DMS53 (cell line): ENCODE results near the gene TMEM52B.
"Not testable (repeated sequence)": the region's sequence is repeated elsewhere in the genome, so short reads cannot be mapped to it uniquely, and the experiment has no call there.

Experiments used
- DNase-seq: peaks from one replicate; lab custom pipeline; 2025; lab: John Stamatoyannopoulos, UW

Gene TMEM52B

DNA sequence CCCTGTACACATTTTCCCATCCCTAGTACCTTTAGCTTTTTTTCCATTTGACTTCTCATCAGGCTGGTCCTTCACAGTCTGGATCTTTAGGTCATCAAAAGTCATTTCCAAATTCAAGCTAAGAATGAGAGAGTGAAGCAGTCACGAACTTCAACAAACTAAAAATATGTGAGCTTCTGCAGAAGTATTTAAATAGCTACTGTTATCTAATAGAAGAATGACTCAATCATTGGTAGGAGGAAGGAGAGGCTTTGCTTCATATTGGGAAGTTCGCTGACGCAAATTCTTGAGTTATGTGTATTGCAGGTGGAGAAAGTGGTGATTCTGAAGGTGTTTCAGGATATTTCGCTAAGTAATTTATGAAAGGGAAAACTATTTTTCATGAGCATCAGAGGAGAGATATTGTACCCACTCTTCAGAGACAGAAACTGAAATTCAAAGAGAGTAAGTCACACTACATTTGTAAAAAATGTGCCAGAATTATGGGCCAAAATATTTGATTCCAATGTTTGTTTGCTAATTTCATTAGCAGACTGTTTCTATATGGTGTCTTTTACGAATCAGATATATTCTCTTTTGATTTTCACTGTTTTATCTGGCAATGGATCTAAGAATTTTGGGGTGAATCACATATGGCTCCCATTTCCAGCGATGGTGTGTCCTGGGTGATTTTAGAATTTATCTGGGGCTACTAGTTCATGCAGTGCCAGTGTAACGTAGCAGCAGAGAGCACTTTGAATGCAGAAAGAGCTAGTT is 6.7 kb upstream of the TMEM52B start, which contains the start of gene OLR1:
Gene OLR1, minus strand, starts transcription at position 160 of the 756 bp plus-strand sequence. Its CDS starts 55 bp downstream, at position 105.
- DNase-seq = no peak

DNA sequence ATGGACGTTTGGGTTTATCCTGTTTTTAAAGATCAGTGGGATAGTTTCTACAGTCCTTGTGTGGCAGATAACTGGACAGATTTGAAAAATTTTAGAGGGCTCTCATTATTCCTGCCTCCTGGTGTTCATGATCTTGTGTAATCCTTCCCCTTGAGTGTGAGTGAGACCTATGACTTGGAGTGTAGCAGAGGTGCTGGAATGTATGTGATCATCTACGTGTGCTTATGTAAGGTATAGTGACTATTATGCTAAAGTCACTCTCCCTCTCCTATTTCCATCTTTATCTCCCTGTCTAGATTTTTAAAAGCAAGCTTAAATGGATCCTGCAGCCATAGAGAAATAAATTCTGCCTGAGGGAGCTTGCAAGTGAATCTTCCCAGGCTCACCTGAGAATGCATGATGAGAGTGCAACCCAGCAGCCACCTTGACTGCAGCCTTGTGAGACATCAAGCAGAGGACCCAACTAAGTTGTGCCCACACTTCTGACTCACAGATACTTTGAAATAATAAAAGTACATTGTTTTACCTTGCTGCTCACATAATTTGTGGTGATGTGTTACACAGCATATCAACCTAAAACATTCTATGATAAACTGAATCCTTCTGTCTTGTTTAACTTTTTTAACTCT is 3.7 kb upstream of the TMEM52B start:
- no peak for DNase-seq

DNA sequence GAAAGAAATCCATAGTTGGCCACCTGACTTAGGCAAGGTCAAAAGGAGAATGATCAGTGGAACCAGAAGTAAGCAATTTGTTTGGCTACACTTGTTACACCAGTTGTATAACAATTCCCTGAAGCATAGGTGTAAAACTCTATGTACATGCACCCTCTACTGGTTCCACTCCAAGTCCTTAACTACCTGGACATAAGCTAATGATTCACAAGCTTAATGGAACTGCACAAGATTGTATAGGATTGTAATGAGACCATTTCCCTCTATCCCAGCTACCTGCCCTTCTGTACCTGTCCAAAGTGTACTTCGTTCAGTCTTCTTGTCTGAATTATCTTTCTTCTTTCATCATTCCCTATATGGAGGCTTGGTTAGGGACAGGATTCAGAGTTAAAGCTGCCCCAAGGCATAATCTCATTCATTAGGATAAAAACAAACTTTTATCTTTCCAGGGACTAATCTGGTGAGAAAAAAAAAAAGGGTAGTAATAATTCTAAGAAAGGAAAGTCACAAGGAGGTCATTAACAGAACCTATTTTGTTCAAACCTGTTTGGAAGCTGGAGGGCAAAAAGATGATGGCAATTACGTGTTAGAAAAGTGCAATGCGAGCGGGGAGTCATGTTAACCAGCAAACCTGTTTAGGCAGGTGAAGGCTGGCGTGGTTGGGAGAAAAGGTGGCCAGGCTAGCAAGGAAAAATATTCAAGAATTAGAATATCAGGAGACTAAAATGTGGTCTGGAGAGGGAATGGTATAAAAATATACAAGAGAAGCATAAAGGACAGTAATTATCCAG is 2.8 kb upstream of the TMEM52B start:
- peak; percentile 58 for DNase-seq

DNA sequence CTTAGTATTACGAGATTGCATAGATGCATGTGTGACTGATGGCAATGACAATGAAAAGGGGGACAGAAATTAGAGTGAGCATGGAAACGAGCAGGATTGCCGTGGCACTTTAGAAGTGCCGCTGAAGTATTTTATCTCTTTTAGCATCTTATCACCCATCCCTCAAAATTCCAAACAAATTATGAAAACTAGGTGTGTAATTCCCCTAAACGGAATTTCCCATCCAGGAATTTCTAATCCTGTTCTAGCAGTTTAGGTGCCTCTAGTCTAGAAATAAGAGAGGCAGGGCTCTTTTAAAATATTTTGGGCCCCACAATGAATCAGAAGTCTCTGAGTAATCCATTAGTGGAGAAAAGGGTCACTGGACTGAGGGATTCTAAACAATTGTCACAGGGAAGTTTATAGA is 947 bp downstream of the TMEM52B start:
- DNase-seq = no peak

DNA sequence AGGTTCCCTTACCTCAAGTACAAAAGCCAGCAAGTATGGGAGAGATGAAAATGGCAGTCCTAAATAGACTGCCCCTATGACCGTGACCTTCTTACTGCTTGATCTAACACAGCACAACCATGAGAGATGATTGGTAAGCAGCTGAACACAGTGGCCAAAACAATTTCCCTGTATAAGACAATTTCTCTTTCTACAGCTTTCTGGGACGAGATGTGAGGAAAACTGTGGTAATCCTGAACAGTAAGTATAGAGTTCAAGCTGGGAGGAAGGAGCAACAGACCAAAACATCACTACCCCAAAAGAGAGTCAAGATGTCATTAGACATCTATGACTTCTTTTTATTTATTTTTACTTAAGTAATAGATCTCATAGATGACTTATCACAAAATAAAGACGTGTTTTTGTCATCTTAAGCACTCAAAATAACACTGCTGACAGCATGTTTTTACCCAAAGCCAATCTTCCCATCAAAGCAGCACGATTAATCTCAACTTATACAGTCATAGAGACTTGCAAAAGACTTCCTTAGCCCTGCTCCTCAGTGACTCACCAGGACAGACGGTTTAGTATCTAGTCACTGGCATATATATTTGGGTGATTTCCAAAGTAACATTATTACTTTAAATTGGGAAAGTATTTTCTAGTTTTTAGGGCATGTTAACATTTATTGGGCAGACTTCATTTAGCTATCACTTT is 3.7 kb downstream of the TMEM52B start:
- no peak for DNase-seq

DNA sequence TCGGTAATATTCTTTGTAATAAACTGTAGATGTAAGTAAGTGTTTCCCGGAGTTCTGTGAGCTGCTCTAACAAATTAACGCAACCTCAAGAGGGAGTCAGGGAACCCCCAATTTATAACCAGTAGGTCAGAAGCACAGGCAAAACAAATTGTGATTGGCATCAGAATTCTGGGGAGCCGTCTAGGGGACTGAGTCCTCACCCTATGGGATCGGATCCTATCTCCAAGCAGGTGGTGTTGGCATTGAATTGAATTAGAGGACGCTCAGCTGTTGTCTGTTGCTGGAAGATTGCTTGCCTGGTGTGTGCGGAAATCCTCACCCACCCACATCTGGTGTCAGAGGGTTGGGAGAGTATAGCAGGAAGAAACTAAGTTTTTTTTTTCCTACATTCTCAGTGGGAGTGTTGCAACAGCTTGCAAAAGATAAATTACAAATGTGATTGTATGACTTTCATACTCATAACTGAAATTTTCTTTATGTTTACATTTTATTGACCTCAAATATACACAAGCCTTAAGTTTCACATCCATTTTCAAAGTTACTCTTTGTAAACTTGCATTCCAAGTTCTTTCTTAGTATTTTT is 5.5 kb downstream of the TMEM52B start:
- DNase-seq = no peak

DNA sequence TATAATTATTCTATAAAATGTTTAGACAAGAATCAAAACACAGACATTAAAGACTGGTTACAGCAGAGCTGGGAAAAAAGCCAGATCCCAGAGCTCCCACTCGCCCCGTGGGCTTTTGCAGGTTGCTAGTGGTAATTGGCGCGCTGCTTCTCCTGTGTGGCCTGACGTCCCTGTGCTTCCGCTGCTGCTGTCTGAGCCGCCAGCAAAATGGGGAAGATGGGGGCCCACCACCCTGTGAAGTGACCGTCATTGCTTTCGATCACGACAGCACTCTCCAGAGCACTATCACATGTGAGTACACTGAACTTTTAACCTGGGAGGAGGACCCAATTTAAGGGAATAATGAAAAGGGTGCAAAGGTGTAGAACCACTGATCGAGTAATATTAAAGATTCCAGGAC is 7.5 kb downstream of the TMEM52B start:
- no peak for DNase-seq

DNA sequence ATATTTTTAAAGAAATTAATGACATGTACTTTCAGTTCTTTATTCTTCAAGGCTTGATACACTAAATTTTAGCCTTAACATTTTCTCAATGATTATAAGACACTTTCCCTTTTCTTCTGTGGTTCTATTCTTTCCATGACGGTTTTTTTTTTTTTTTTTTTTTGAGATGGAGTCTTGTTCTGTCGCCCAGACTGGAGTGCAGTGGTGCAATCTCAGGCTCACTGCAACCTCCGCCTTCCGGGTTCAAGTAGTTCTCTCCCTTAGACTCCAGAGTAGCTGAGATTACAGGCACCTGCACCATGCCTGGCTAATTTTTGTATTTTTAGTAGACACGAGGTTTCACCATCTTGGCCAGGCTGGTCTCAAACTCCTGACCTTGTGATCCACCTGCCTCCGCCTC is 8.1 kb downstream of the TMEM52B start:
- not testable (repeated sequence) for DNase-seq

DNA sequence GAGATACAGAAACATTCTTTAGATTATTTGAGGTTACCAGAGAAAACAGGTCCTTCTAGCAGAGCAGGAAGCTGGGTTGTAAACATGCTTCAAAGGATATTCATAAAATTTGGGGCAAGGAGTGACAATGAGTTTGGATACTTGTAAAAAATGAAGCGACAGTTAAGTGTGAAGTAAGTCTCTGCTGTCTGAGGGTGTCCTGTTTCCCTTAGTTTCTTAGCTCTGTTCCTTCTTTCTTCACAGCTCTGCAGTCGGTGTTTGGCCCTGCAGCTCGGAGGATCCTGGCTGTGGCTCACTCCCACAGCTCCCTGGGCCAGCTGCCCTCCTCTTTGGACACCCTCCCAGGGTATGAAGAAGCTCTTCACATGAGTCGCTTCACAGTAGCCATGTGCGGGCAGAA is 10.8 kb downstream of the TMEM52B start:
- DNase-seq = no peak

DNA sequence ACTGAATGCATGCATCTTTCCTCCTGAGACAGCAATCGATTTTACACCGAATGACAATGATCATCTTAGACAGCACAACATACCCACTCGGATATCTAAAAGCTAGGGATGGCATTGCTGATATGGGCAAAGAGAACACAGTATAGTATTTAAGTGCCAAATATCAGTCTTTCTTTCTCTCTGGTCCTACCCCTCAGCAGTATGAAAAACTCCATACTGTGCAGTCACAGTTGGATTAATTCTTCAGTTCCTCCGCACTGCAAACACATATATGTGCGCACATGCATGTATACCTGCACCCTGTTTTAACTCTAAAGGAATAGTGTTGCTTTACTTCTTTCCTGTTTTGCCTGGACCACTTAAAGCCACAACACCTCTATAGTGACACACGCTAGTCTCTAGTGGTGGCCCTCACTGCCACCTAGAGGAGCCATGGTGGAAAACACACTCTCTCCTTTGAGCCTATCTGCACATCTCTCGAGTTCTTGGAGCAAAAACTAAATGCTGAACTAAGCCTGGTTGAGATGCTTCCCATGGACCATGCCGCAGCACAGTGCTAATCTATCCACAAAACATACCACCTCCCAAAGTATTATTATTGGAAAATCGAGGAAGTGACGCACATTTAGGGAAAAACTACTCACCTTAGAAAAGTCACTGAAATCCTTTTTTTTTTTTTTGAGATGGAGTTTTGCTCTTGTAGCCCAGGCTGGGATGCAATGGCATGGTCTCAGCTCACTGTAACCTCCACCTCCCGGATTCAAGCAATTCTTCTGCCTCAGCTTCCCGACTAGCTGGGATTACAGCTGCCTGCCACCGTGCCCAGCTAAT is 11.9 kb downstream of the TMEM52B start:
- peak; percentile 93 for DNase-seq

DNA sequence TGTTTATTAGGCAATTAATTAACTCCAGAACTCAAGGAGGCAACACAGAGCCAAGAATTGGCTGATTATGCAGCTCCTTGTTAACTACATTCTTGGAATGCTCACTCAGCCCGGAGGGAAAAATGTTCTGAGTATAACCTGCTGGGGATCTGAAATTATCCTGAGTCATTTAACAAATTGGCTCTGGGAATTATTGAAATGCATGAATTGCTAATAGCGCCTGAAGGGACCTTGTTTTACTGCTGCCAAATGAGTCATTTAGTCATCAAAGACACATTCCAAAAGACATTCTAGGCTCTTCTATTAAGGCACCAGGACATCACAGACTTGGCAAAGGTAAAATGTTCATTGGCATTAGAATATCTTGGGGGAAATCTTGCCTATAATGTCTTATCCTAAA is 13.0 kb downstream of the TMEM52B start:
- DNase-seq = no peak

DNA sequence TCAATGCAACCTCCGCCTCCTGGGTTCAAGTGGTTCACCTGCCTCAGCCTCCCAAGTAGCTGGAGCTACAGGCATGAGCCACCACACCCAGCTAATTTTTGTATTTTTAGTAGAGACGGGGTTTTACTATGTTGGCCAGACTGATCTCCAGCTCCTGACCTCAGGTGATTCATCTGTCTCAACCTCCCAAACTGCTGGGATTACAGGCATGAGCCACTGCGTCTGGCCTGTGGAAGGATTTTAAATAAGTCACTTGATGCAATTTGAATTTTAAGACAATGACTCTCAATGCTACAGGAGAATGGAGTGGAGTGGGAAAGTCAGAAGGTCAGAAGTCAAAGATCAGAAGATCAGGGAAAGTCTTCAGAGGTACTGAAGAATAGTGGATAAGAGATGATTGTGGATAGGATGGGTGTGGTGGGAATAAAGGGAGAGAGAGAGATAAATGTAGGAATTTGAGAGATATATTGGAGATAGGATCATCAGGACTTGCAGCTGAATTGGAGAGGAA is 15.4 kb downstream of the TMEM52B start:
- no peak for DNase-seq

DNA sequence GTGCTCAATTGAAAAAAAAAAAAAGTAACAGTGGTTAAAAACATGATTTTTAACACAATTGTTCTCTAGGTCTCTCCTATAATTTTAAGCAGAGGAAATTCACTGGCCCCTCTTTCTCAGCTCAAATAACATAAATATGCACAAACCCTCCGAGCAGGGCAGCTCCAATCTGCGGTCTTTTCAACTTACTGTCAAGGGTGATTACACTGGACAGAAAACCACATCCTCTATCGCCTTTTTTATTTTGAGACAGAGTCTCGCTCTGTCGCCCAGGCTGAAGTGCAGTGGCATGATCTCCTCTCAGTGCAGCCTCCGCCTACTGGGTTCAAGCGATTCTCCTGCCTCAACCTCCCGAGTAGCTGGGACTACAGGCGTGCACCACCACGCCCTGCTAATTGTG is 17.4 kb downstream of the TMEM52B start:
- DNase-seq = no peak

DNA sequence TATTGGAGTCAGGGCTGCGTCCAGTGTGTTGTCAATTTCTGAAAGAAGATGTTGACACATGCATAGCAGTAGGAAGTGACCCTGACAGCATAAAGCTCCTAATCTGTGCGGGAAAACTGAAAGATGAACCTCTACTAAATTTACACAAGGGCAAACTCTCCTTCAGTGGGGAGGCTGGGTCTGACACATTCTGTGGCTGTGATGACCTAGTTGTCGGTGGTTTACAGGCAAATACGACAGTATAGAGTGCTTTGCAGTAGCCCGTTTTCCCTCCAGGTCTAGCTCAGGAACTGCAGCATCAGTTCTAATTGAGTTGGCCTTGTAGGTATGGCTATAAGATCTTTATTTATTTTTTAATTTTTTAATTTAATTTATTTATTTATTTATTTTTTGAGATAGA is 19.0 kb downstream of the TMEM52B start:
- no peak for DNase-seq

DNA sequence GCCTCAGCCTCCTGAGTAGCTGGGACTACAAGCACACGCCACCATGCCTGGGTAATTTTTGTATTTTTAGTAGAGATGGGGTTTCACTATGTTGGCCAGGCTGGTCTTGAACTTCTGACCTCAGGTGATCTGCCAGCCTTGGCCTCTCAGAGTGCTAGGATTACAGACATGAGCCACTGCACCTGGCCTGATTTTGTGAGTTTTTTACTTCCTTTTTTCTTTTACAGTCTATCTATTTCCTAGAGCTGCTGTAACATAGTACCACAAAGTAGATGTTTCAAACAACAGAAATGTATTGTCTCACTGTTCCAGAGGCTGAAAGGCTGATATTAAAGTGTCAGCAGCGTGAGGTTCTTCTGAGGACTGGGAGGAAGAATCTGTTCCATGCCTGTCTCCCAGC is 25.7 kb downstream of the TMEM52B start:
- DNase-seq = not testable (repeated sequence)

DNA sequence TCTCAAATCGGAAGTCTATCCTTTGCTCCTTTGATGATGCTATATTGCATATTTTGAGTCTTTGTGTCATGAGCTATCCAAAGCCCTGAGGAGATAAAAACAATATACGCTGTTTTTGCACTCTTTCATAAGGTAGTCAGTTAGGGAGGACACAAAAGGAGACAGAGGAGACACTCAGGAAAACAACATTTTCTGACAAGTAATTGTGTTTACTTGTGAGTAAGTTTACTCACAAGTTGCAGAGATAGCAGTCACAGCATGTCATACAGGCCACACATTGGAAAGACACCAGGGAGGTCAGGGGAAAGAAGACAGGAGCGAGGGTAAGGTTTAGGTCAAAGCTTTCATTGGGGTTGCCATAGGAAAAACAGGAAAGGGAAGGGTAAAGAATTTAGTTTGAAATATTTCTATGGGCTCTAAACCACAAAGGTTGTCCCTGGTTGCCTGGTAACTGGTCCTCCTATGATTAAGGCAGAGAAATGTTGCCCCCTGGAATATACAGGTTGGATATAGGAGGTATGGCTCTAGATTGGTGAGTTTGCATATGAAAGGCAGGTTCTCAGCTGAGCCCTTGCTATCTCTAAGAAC is 26.5 kb downstream of the TMEM52B start:
- no peak for DNase-seq

DNA sequence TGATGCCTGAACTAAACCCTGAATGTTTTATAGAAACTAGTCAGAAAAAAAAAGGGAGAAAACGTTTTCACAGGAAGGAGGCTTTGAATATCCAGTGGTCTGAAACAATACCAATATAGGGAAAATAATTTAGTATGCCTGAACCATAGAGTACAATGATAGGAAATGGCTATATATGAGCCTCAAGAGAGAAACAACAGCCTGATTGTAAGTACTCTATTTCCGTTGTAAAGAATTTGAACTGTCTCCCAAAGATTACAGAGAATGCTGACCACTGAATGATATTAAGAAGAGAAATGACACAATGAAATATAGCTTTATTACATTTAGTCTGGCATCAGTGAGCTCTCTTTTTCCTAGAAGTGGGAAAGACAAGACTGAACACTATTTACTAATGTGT is 28.3 kb downstream of the TMEM52B start:
- no peak for DNase-seq

DNA sequence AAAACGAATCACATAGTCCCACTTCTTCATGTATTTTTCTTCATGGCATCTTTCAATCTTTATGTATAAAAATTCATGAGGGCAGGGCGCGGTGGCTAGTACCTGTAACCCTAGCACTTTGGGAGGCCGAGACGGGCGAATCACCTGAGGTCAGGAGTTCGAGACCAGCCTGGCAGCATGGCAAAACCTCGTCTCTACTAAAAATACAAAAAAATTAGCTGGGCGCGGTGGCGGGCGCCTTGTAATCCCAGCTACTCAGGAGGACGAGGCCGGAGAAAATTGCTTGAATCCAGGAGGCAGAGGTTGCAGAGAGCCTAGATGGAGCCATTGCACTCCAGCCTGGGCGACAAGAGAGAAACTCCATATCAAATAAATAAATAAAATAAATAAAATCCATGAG is 31.4 kb downstream of the TMEM52B start:
- no peak for DNase-seq

DNA sequence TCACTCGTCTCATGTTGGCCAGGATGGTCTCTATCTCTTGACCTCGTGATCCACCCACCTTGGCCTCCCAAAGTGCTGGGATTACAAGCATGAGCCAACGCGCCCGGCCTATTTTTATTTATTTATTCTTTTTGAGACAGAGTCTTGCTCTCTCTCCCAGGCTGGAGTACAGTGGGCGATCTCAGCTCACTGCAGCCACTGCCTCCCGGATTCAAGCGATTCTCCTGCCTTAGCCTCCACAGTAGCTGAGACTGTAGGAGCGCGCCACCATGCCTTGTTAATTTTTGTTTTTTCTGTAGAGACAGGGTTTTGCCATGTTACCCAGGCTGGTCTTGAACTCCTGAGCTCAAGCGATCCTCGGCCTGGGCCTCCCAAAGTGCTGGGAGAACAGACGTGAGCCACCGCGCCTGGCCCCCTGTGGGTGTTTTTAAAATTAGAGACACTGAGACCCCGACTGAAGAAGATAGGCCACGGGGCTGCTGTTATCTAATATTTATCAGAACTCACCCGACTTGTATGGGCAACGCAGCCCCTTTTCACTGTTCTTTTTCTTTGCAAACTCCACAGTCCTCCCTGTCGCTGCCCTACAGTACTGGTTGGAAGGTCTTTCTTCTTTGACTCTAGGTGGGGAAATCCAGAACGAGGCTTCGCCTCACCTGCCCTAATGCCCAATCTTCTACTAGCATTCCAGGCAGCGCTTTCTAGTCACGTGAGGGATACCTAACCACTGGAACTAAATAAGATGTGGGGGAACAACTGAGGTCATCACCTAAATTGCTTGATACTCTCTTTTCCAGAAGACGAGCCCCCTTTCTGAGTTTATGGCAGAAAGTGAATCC is 32.5 kb downstream of the TMEM52B start:
- peak; percentile 60 for DNase-seq
